Stimulated activated CD8-positive, alpha-beta memory T cell treated with anti-CD3 and anti-CD28 coated beads, Interleukin-4, amount 100 ng/mL, for 1 hour (primary cell): ENCODE measurements around the gene GADL1.

Experiments used
- DNase-seq, 2 donors: peaks; one replicate each; pipeline ENCODE4 v3.0.0-alpha.2; 2020; ENCODE audit warnings: low read depth in 2 of 2, low spot score in 1 of 2

GADL1 gene

DNA sequence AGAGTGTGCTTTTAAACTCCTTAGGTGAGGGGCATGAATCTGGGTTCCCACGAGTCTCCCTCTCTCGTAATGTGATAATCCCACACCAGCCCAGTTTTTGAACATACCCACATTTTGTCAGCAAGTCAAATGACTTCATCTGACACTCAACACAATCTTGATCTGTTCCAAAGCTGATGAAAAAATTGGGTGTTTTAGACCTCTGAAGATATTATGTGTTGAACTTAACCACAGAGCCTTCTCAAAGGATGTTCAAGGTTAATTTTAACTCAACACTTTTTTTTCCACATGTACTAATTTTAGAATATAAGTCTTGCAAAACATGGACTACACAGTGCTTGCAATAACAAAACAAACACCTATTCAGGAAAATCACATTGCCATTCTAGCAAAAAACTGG is 164.9 kb downstream of the GADL1 start:
- DNase-seq, result no peak

- no peak for DNase-seq
These were observed 166.3 kb downstream of the GADL1 start for GRCh38 chr3:30728143-30728542.

GRCh38 chr3:30724863-30725262 is 169.6 kb downstream of the GADL1 start:
- DNase-seq, result no peak

DNA sequence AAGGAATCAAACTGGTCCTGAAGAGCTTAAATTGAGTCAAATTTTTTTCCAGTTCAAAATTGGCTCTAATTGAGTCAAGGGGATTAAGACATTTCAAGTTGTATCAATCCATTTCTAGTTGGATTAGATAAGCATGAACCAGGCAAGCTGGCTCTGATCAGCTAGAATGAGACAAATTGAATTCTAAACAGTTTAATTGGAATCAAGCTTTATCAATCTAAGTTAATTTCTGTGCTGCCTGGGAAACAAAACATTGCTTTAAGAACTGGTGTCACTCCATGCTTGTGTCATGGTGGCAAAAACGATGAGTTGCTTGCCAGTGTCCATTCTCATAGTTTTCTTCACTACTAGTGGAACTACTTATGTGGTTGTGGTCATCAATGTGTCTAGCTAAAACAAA is 171.2 kb downstream of the GADL1 start:
- DNase-seq, result no peak

- no peak for DNase-seq
These were observed 173.2 kb downstream of the GADL1 start for GRCh38 chr3:30721314-30721634.

GRCh38 chr3:30720586-30721313 is 173.7 kb downstream of the GADL1 start:
- DNase-seq, result no peak

DNA sequence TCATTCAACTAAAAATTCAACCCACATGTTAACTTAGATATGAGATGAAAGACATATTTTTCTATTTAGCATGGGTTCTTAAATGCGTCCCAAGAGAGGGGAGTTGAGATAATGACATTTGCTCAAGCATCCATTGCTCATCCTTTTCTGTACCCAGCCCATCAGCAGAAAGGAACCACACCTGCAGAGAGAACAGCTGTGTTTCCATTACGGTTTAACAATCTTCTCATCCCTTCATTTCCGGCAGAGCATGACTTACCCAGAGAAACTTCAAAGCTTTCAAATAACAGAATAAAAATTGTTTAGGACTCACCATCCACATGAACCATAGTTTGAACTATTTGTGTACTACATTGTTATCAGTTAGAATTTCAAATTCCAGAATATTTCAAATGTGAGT is 174.9 kb downstream of the GADL1 start:
- no peak for DNase-seq

- no peak for DNase-seq
These were observed 180.5 kb downstream of the GADL1 start for GRCh38 chr3:30713885-30714503.

- no peak for DNase-seq
These were observed 181.5 kb downstream of the GADL1 start for GRCh38 chr3:30712991-30713390.

DNA sequence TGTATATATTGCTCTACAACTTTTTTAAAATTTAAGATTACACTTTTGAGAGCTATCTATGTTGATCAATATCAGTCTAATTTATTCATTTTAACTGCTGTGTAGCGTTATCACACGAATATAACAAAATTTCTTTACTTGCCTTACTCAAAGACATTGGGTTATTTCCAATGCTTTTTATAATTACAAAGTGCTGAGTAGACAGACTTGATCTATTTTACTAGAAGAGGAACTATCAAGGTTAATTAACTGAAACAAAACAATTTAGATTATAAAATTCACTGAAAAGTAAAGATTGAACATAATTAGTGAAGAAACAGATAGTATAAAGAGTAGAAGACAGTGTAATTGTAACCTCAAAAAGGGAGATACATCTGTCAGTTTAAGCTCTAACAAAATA is 182.6 kb downstream of the GADL1 start:
- no peak for DNase-seq

- DNase-seq, result no peak
These were observed 183.3 kb downstream of the GADL1 start for GRCh38 chr3:30711151-30711550.

- no peak for DNase-seq
These were observed 184.4 kb downstream of the GADL1 start for GRCh38 chr3:30710017-30710416.

DNA sequence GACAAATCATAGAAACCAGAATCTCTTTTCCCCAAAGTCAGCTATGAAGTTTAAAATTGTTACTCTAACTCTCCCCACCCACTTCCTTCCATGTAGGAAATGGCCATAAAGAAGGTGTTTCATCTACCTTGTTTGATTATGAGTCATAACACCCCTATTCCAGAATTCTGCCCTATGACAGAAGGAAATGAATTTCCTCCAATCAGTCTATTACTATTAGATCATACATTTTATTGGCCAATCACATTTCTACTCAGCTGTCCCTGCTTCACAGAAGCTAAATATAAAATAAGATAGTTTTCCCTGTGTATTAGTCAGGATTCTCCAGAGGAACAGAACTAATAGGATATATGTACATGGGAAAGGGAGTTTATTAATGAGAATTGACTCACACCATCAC is 186.0 kb downstream of the GADL1 start:
- no peak for DNase-seq

- no peak for DNase-seq
These were observed 186.6 kb downstream of the GADL1 start for GRCh38 chr3:30707825-30708224.

- DNase-seq, result no peak
These were observed 189.2 kb downstream of the GADL1 start for GRCh38 chr3:30704931-30705890.

- no peak for DNase-seq
These were observed 191.5 kb downstream of the GADL1 start for GRCh38 chr3:30702828-30703397.

DNA sequence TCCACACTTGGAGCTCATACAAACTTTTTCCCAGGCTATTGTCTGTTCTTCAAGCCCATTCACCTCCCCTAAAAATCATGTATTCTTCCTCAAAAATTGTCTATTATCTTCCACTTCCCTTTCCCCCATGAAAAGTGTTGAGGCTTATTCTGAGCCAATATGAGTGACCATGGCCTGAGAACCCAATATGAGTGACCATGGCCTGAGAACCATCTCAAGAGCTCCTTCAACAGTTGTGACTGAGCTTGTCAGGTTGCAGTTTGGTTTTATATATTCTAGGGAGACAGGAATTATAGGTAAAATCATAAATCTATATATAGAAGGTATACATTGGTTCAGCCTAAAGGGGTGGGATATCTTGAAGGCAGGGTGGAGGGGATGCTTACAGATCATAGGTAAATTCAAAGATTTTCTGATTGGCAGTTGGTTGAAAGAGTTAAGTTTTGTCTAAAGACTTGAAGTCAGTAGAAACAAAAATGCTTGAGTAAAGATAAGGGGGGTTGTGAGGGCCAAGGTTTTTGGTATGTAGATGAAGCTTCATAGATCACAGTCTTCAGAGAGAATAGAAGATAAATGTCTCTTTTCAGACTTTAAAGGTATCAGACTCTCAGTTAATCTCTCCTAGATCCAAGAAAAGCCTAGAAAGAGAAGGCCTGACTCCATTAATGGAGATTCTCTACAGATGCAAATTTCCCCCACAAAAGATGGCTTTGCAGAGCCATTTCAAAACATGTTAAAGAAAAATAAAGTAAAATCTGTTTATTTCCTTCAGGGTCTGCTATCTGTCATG is 192.2 kb downstream of the GADL1 start:
- DNase-seq, result no peak

GRCh38 chr3:30700702-30701321 is 193.6 kb downstream of the GADL1 start:
- no peak for DNase-seq

- DNase-seq, result no peak
These were observed 194.5 kb downstream of the GADL1 start for GRCh38 chr3:30699927-30700326.

- DNase-seq, result no peak
These were observed 195.9 kb downstream of the GADL1 start for GRCh38 chr3:30698549-30698948.
